Activated CD4-positive, alpha-beta T cell treated with anti-CD3 and anti-CD28 coated beads, Interleukin-2, amount 50 U/mL, for 48 hours (primary cell): ENCODE results near the gene ODR4.
"Not testable (repeated sequence)": the region's sequence is repeated elsewhere in the genome, so short reads cannot be mapped to it uniquely, and the experiment has no call there.

Experiments
- DNase-seq, 2 experiments: peaks; one replicate each; pipeline ENCODE4 v3.0.0-alpha.2; 2020

Gene ODR4

DNA sequence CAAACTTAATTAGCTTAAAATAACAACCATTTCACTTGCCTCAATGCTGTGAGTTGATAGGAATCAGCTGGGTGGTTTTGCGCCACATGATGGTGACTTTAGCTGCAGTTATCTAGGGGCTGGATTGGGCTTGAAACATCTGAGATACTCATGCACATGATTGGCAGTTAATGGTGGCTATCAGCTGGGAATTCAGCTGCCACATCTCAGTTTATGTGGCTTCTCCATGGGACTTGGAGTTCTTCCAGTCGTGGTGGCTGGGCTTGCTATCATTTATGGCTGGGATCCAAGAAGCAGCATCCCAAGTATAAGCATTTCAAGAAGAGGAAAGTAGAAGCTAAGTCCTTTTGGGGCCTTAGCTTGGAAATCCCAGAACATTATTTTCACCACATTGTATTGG lies 48.9 kb downstream of the ODR4 start:
- DNase-seq: no peak

GRCh38 chr1:186426118-186426517 lies 50.5 kb downstream of the ODR4 start:
- DNase-seq: no peak

DNA sequence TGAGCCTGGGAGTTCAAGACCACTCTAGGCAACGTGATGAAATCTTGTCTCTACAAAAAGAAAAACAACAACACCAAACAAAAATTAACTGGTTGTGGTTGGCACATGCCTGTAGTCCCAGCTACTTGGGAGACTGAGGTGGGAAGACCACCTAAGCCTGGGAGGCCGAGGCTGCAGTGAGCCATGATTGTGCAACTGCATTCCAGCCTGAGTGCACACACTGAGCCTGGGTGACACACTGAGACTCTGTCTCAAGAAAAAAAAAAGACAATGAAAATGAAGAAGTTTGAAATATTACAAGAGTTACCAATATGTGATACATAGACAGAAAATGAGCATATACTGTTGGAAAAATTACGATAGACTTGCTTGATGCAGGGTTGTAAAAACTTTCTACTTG lies 53.4 kb downstream of the ODR4 start:
- no peak for DNase-seq

DNA sequence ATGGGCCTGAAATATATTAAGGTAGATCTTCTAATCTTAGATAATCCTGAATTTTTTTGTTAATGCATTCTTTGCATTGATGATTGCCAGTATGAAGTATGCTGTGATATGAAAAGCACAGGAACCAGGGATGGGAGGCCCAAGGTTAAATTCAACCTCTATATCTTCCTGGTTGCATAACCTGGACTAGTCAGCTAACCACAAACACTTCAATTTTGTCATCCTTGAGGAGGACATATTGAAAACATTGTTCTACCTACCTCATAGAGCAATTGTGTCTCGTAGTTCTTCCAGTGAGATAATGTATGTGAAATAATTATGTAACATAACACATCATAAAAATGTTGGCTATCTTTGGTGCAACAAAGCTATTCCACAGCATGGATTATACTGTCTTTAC lies 59.7 kb downstream of the ODR4 start:
- DNase-seq: no peak

DNA sequence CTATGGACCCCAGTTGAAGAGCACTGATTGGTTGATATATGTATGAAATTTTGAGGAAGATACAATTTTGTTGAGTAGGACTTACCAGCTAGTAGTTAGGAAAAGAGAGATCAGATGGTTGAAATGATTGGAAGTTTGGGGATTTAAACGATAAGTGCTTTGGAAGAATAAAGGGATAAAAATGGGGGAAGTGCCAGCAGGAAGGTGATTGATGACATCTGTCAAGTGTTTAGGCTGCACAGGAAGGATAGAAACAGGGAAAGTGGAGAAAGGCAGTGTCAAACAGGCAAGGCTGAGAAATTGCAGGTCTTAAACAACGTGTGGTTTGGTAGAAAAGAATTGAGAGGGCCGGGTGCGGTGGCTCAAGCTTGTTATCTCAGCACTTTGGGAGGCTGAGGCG lies 62.9 kb downstream of the ODR4 start:
- no peak for DNase-seq

- no peak for DNase-seq
Measured at GRCh38 chr1:186440584-186440983, 64.9 kb downstream of the ODR4 start.

- no peak for DNase-seq
Measured at GRCh38 chr1:186442651-186443375, 67.2 kb downstream of the ODR4 start.

- no peak for DNase-seq
Measured at GRCh38 chr1:186443638-186444037, 68.0 kb downstream of the ODR4 start.

DNA sequence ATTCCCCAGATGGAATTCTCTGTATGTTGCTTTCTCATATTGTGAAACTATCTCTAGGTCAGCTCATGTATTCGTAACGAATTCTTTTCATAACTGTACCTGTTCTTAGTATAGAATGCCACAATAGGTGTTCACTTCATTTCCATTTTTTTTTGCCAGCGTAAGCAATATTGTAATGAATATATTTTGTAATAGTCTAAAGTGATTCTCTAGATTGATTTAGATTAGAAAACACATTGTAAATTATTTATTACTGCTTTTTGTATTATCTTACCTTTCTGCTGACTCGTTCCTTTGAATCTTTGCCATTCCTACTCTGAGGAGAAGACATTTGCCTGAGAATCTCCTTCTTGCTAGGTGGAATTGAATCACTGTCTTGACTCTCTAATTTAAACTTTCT lies 70.5 kb downstream of the ODR4 start:
- no peak for DNase-seq

DNA sequence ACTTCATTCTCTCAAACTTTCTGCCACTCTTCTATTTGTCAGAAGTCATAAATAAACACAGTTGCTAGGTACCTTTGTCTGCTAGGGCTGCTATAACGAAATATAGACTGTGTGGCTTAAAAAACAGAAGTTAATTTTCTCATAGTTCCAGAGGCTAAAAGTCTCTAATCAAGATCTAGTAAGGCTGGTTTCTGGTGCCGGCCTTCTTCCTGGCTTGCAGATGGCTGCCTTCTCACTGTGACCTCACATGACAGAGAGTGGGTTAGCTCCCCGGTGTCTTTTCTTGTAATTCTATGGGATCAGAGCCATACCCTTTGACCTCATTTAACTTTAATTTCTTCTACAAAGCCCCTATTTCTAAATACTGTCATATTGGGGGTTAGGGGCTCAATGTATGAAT lies 79.3 kb downstream of the ODR4 start:
- DNase-seq: no peak

DNA sequence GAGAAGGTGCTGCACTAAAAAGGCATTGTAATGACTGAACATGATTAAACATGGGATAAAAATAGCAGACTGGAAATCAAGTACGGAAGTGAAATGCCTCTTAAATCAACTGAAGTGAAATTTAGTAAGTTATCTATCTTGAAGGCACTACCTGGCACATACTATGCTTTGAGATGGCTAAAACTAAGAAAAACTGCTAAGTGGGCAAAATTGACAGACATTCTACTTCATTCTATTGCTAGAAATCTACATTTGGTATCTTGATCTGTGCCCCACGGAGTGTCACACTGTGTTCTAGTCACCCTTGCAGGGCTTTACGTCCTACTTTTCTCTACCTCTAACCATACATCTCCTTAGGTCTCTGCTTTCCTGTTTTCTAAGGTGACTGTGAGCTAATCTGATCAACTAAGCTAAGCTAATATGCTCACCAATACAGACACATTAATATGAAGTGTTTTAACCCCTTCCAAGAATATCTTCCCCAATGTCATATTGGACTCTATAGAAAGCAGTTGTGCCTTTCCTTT lies 81.2 kb downstream of the ODR4 start:
- DNase-seq: no peak

DNA sequence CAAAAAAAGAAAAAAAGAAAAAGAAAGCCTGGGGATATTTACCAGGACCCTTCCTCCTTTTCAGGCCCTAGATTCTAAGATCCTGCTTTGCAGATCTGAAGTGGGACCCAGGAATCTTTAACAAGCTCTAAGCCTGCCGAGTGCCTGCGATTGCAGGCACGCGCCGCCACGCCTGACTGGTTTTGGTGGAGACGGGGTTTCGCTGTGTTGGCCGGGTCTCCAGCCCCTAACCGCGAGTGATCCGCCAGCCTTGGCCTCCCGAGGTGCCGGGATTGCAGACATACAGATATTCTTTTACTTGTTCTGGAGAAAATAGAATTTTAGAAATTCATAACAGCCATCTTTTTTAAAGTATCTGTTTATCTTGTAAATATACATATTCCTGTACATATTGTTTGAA lies 83.5 kb downstream of the ODR4 start:
- DNase-seq: not testable (repeated sequence)

DNA sequence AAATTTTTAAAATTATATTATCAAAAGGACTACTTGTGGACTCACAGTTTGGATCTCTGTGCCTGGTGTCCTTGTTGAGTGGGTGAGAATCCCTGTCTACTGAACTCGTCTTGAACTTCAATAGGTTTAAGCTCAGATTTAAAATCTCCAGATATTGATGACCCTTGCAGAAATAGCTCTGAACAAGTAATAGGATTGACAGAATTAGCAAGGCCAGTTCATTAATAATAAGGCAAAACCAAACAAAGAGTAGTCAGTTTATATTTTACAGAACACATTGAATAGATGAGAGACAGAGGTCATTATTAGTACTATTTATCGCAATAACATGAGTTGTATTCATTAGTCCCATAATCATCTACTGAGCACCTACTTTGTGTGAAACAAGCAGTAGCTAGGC lies 85.4 kb downstream of the ODR4 start, which contains the start of gene PDC:
TSS of gene PDC (minus strand) at position 101 of the 400 bp plus-strand sequence. CDS start 11,655 bp downstream, outside the sequence.
- DNase-seq: no peak

DNA sequence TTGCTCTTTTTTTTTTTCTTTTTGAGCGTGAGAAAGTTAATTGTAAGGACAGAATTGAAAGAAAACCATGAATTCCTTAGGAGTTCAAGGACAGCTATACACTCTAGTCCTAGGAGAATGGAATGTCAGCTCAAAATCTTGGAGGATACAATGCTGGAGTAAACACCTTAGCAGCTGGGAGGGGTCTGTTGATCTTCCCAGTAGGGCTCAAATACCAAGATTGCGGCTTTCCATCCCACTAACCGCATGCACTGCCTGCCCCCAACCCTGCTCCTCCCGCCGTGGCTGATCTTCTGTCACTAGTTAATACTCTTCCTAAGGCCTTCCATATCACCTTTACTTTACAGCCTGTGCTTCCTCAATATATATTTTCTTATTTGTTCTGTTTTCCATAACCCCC lies 87.9 kb downstream of the ODR4 start:
- DNase-seq: no peak

DNA sequence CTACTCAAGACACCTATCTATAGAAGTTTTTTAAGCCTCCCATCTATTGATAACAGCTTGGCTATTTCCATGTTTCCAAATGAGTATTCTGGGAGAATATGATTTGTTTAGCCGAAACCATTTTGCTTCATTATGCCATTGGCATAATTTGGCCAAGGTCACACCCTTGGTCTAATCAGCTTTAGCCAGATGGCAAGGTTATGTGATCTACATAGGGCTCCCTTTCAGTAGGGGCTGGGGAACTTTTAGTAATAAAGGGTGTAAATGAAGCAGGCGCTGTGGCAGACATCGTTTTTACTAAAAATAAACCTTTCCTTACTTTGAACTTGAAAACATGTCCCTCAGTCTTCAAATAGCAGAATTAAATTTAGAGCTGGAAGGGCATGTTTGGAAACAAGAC lies 88.3 kb downstream of the ODR4 start:
- no peak for DNase-seq

- not testable (repeated sequence) for DNase-seq
Measured at GRCh38 chr1:186465491-186465890, 89.9 kb downstream of the ODR4 start.

GRCh38 chr1:186465946-186466345 lies 90.3 kb downstream of the ODR4 start:
- DNase-seq: no peak
